Nephron (organoid): ENCODE measurements around the gene THAP8.

ENCODE experiments used
- H3K27ac Mint-ChIP-seq, 3 experiments: 2 replicates each; pipeline ENCODE4 v1.8.0; 2020; ENCODE audit warnings: mixed read lengths in 3 of 3, mild to moderate bottlenecking in 2 of 3, moderate library complexity in 1 of 3
- H3K27me3 Mint-ChIP-seq: 2 replicates; pipeline ENCODE4 v1.8.0; 2021; ENCODE audit warnings: low read depth, mild to moderate bottlenecking, moderate library complexity, mixed read lengths
- H3K36me3 Mint-ChIP-seq: 2 replicates; pipeline ENCODE4 v1.8.0; 2020; ENCODE audit warnings: low read depth, mixed read lengths
- H3K4me1 Mint-ChIP-seq: 2 replicates; pipeline ENCODE4 v1.8.0; 2020; ENCODE audit warnings: mixed read lengths
- H3K4me3 Mint-ChIP-seq, 3 experiments: 2 replicates each; pipeline ENCODE4 v1.8.0; 2020; ENCODE audit warnings: mild to moderate bottlenecking in 3 of 3, mixed read lengths in 3 of 3, moderate library complexity in 2 of 3
- H3K9me3 Mint-ChIP-seq: 2 replicates; pipeline ENCODE4 v1.8.0; 2020; ENCODE audit warnings: mixed read lengths
- CTCF ChIP-seq, 3 experiments: fragments of 200-600 bp; sonication (generic); IDR thresholded peaks; one replicate each; pipeline ENCODE4 v1.5.0; 2021; ENCODE audit warnings: antibody characterized with exemption in 3 of 3; ENCODE audit not compliant: unreplicated experiment in 3 of 3

Gene THAP8

GRCh38 chr19:36060430-36060829 is 6.3 kb upstream of the THAP8 start:
- Mint-ChIP-seq H3K27ac (peak overlapping the region in 1 of 3 experiments; percentile 58), H3K9me3 (no peaks in the 10 kb centered on the region), H3K4me3 (no peak overlapping the region), H3K36me3 (peaks cover 8% of the 10 kb centered on the region), H3K27me3 (no peaks in the 10 kb centered on the region), H3K4me1 (peaks cover 41% of the 10 kb centered on the region)
- peak; percentile 28 to 38 (median 35) for TF ChIP-seq CTCF (IDR thresholded peaks at IDR 0.05; ENCODE audit: unreplicated experiment in 3 of 3)

DNA sequence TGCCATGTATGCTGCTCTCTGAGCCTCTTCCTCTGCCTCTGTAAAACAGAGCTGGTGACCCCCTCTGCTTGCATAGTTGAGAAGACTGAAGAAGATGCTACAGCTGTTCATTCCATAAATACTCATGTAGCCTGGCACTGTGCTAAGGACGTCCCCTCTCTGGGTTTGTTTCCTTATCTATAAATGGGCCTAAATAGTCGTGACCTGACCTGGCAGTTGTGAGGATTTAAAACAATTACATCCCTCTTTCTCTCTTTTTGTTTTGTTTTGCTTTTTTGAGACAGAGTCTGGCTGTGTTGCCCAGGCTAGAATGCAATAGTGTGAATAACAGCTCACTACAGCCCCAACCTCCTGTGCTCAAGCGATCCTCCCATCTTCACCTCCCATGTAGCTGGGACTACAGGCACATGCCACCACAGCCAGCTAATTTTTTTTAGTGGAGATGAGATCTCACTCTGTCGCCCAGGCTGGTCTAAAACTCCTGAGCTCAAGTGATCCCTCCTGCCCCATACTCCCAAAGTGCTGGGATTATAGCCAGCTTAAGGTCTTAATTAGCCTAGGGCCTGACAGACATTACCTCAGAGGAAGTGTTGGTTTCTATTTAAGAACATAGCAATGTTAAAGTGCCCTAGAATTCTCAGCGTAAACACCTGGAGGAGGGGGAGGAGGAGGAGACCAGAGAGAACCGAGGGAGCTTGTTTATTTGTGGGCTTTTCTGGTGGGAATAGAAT is 5.3 kb upstream of the THAP8 start:
- no peak for TF ChIP-seq CTCF (IDR thresholded peaks at IDR 0.05; ENCODE audit: unreplicated experiment in 3 of 3)
- Mint-ChIP-seq H3K36me3 (peaks cover 3% of the 10 kb centered on the region), H3K27ac (peak overlapping the region; percentile 45 to 78 (median 68)), H3K4me3 (peak overlapping the region in 2 of 3 experiments; percentile 52 to 69), H3K4me1 (peaks cover 44% of the 10 kb centered on the region), H3K27me3 (no peaks in the 10 kb centered on the region), H3K9me3 (no peaks in the 10 kb centered on the region)

- TF ChIP-seq CTCF (IDR thresholded peaks at IDR 0.05; ENCODE audit: unreplicated experiment in 3 of 3): no peak
- H3K27me3 Mint-ChIP-seq: no peaks in the 10 kb centered on the region
- H3K36me3 Mint-ChIP-seq: peaks cover under 1% of the 10 kb centered on the region
- peak overlapping the region; percentile 45 to 78 (median 68) for H3K27ac Mint-ChIP-seq
- H3K9me3 Mint-ChIP-seq: no peaks in the 10 kb centered on the region
- H3K4me3 Mint-ChIP-seq: peak overlapping the region; percentile 48 to 71 (median 52)
- H3K4me1 Mint-ChIP-seq: peaks cover 48% of the 10 kb centered on the region
These were observed 4.5 kb upstream of the THAP8 start for GRCh38 chr19:36058481-36059179.

- H3K27me3 Mint-ChIP-seq: no peaks in the 10 kb centered on the region
- H3K4me3 Mint-ChIP-seq: peak within 1 kb of the TSS; percentile 95 to 100 (median 96)
- TF ChIP-seq CTCF (IDR thresholded peaks at IDR 0.05; ENCODE audit: unreplicated experiment in 3 of 3): peak in 2 of 3 experiments; percentile 2
These were observed 925 bp upstream of the THAP8 start, which contains the start of gene WDR62 for GRCh38 chr19:36054733-36055686. Gene WDR62 (plus strand): TSS chr19:36054897. CDS start chr19:36054972, 75 bp downstream.

DNA sequence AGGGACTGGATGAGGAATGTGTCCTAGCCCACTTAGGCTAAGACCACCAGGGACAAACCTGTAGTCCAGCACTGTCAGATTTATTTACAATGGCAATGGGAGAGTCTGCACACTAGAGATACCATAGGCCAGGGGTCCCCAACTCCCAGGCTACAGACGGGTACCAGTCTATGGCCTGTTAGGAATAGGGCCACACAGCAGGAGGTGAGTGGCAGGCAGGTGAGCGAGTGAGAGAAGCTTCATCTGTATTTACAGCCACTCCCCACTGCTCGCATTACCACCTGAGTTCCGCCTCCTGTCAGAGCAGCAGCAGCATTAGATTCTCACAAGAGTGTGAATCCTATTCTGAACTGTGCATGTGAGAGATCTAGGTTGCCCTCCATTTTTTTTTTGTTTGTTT is 2.4 kb downstream of the THAP8 start:
- Mint-ChIP-seq H3K36me3 (peaks cover 5% of the 10 kb centered on the region), H3K27me3 (no peaks in the 10 kb centered on the region), H3K4me3 (peak overlapping the region; percentile 67 to 77 (median 71)), H3K4me1 (peaks cover 25% of the 10 kb centered on the region), H3K27ac (peak overlapping the region; percentile 18 to 61 (median 32)), H3K9me3 (no peaks in the 10 kb centered on the region)
- no peak for TF ChIP-seq CTCF (IDR thresholded peaks at IDR 0.05; ENCODE audit: unreplicated experiment in 3 of 3)

More at GRCh38 chr19:36054733-36055686, 925 bp upstream of the THAP8 start, which contains the start of gene WDR62:
- peaks cover 49% of the 10 kb centered on the region for H3K4me1 Mint-ChIP-seq
- H3K36me3 Mint-ChIP-seq: no peaks in the 10 kb centered on the region
- peak within 1 kb of the TSS; percentile 91 to 99 (median 97) for H3K27ac Mint-ChIP-seq
- no peaks in the 10 kb centered on the region for H3K9me3 Mint-ChIP-seq
